NCI-H2081 treated with DMSO at 0.1 percent for 48 hours (cell line): ENCODE results near the gene UBE2E3.
"Not testable (repeated sequence)": the region's sequence is repeated elsewhere in the genome, so short reads cannot be mapped to it uniquely, and the experiment has no call there.

Experiments used
- DNase-seq: peaks from one replicate; lab custom pipeline; 2025; lab: John Stamatoyannopoulos, UW

The UBE2E3 gene

DNA sequence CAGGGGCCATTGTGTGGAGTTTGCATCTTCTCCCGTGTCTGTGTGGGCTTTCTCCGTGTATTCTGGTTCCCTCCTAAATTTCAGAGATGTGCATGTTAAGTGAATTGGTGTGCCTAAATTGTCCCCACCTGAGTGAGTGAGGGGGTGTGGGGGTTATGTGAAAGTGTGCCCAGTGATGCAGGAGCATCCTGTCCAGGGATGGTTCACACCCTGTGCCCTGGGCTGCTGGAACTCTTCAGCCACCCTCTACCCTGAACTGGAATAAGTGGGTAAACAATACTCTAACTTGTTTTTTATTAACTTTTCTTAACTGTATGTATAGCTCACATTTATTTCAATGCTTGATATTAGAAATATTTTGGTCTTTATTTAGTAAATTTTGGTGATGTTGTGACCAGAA lies 56.0 kb downstream of the UBE2E3 start:
- DNase-seq: no peak

GRCh38 chr2:181036848-181037603 lies 56.6 kb downstream of the UBE2E3 start:
- no peak for DNase-seq

DNA sequence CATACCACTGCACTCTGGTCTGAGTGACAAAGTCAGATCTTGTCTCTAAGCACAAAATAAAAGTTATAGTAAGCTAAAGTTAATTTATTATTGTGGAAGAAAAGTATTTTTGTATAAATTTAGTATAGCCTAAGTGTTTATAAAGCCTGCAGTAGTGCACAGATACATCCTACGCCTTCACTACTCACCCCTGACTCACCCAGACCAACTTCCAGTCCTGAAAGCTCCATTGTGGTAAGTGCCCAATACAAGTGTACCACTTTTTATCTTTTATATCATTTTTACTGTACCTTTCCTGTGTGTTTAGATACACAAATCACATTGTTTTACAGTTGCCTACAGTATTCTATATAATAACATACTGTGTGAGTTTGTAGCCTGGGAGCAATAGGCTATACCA lies 57.5 kb downstream of the UBE2E3 start:
- DNase-seq: no peak

- no peak for DNase-seq
These were observed 58.4 kb downstream of the UBE2E3 start for GRCh38 chr2:181038796-181039195.

DNA sequence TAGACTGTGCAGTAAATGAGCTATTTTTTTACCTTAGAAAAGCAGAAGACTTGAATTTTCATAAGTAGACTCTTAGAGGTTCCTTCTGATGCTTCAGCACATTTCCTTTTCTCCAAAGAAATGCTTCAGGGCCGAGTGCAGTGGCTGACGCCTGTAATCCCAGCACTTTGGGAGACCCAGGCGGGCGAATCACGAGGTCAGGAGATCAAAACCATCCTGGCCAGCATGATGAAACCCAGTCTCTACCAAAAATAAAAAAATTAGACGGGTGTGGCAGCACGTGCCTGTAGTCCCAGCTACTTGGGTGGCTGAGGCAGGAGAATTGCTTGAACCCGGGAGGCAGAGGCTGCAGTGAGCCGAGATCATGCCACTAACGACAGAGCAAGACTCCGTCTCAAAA lies 60.4 kb downstream of the UBE2E3 start:
- DNase-seq: not testable (repeated sequence)

DNA sequence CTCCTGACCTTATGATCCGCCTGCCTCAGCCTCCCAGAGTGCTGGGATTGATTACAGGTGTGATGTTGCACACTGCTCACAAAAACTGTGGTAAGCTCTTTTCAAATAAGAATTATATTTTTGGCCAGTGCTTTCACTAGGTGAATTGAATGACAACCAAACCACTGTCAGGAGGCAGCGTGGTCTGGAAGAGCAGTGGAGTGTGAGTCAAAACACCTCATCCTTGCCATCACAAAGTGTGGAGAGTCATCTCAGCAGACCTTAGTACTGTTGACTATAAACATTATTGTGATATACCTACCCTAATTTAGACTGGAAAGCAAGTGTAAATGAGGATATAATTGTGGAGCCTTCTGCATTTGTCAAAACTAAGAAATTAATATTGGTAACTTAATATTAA lies 61.3 kb downstream of the UBE2E3 start:
- no peak for DNase-seq

DNA sequence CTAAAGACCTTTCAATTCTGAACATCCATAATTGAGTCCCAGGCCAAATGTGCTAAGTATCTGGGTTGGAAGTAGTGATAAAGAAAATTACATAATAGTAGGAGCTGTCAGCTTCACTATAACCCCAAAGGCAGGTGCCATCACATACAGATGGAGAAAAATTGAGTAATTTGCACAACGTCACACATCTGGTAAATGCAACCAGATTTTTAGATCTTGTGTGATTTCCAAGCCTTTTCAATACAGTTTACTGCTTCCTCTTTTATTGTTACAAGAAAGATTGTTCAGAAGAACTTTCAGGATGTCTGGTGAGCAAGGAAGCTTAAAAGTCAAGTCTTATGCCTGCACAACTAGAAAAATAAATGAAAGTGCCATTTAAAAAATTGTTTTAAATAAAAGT lies 62.3 kb downstream of the UBE2E3 start:
- no peak for DNase-seq

GRCh38 chr2:181046833-181047232 lies 66.4 kb downstream of the UBE2E3 start:
- DNase-seq: no peak

GRCh38 chr2:181047829-181048228 lies 67.4 kb downstream of the UBE2E3 start:
- DNase-seq: no peak

DNA sequence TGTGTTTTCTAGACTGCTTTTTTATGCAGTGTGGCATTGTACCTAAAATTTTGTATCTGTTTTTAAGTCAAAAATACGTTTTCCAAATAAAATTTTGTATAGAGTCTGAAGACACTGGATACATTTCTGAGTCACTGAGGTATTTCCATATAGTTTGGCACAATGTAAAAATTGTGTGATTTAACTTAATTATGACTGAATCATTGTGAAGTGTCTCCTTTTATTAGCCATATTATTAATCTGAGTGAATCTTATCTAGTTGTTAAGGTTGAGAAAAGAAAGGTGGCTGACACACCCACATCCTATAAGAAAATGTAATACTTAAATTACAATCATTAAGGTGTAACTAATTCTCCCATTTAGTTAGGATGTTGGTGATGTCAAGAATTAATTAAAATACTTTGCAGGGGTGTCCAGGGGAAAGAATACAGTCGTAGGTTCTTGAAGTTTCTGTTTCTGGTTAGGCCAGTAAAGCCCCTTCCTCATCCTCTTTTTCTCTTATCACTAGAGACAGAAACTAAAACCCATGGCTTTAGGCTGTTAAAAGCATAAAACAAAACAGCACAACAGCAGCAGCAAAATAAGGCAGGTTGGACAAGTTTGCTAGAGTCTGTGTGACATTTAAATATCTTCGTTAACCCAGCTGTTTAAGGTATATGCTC lies 71.6 kb downstream of the UBE2E3 start:
- DNase-seq: no peak

DNA sequence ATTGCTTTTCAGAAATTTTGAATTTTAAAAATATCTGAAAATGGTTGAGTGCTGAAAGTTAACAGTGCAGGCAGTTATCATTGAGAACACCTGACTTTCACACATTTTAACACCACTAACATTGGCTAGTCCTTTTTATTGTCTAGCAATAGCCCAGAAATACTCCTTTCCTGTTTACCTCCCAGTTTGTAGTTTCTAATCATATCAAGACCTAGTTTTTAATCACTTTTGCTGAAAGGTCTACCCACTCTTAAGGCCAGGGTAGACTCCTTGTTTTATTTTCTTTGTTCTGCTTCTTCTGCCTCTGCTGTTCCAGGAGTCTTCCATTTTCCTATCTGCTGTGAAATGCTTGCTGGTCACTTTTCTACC lies 72.1 kb downstream of the UBE2E3 start:
- no peak for DNase-seq

DNA sequence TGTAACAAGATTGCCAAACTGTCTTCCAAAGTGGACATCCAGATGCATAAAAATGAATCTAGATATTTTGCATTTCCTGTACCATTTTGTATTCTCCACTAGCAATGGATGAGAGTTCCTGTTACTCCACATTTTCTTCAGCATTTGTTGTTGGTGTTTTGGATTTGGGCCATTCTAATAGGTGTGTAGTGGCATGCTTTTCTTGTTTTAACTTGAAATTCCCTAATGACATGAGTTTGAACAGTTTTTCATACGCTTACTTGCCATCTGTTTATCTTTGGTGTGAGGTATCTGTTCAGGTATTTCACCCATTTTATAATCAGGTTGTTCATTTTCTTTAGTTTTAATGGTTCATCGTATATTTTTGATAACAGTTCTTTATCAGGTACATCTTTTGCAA lies 73.9 kb downstream of the UBE2E3 start:
- DNase-seq: no peak

DNA sequence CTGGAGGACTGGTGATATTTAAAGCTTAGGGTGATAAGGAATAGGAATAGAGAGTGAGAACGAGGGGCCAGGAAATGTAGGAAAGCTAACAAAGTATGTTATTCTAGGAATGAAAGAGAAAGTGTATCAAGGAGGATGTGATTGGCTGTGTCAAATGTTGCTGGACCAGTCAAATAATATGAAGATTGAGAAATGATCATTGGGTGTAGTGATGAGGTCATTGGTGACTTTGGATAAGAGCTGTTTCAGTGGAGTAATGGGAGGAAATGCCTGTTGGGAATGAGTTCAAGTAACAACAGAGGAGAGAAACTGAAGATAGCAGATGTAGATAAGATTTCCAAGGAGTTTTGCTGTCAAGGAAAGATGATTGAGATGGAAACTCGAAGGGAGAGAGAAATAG lies 74.4 kb downstream of the UBE2E3 start:
- DNase-seq: no peak

DNA sequence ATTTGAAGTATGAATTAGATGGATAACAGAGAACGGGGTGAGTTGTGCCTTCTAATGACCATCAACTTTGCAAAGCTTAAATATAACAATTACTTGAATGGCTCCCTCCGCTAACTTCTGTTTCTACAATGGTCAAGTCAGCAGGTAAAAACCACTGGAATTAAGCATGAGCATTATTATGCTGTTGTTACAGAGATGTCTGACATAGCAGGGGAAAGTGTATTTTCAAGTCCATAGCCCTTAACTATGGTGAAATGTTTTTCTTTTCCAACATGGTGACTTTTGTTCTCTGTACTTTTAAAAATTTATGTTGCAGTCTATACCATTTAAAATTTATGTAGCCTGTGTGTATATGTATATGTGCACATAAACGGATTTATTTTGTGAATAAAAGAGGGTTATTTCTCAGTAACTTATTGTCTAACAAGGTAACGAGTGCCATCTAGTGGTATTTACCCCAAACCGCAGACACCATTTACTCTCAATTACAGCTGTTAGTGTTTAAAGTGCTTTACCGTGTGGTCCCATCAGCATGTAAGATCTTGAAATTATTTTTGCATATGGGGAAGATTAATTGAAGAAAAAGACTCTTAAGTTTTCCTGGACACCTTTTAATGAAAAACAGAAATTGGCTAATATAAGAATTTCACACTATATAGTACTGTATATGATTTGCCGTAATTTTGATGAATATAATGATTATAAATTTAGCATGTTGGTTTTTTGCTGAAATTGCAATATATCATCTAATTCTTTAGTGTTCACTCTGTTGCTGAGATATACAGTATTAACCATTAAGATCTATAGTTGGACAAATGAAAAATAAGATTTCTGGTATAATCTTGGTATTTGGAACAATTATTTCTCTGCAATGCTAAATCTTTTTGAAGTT lies 78.2 kb downstream of the UBE2E3 start:
- DNase-seq: no peak

- no peak for DNase-seq
These were observed 83.3 kb downstream of the UBE2E3 start for GRCh38 chr2:181063696-181064095.

DNA sequence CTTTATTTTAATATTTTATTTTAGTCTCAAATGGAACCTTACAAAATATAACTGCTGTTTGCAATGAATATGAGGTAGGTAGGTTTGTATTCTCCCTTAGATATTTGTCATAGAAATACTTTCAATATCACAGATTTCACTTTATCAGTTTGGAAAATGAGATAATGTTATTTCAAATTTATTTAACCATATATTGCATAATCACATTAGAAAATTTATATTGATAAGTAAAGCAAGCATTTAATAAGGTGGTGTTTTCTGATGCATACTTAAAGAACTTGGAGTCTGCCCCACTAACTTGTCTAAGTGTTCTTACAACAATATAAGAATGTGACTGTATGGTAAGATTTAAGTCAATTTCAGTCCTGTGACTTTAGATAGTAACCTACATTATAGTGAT lies 85.1 kb downstream of the UBE2E3 start:
- no peak for DNase-seq

DNA sequence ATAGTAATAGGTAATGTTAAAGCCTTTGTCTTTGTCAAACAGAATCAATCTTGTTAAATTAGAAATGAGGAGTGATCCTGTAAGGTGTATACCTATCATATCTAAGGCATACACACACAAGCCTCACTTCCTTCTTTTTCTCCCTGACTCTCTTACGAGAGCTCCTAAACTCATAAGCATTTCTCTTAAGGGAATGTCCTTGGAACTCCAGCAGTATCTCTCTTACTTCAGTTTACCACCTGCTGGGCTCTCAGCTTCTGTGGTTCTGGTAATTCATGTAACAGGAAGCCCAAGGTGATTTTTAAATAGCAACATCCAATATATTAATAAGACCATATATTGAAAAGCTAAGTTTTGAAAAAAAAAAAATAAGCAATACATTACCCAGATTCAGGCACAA lies 85.9 kb downstream of the UBE2E3 start:
- DNase-seq: no peak

DNA sequence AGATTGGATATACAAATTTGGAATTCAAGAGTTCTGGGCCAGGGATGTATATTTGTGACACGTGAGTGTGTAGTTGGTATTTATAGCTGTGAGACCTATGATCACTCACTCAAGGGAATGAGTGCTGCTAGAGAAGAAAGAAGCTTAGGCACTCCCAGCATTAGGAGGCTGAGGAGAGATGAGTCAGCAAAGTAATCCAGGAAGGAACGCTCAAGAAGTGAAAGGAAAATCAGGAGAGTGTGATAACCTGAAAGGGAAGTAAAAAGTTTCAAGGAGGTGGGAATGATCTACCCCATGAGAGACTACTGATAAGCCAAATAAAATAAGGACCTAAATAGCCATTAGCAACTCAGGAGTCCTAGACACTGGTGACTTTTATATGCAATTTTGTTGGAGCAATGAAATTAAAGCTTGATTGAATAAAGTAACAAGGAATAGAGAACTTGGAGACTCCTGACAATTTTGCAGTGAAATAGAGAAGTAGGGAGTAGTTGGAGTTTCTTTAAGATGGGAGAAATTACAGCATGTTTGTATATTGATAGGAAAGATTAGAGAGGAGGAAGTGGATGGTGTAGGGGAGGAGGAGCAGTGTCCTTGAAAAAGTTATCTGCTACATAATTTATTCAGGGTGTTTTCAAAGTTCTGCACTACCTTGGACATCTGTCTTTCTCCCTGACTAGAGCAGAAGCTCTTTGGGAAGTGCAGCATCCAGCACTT lies 89.9 kb downstream of the UBE2E3 start:
- DNase-seq: no peak

GRCh38 chr2:181070836-181071200 lies 90.4 kb downstream of the UBE2E3 start:
- DNase-seq: no peak

GRCh38 chr2:181072486-181073235 lies 92.3 kb downstream of the UBE2E3 start:
- no peak for DNase-seq

DNA sequence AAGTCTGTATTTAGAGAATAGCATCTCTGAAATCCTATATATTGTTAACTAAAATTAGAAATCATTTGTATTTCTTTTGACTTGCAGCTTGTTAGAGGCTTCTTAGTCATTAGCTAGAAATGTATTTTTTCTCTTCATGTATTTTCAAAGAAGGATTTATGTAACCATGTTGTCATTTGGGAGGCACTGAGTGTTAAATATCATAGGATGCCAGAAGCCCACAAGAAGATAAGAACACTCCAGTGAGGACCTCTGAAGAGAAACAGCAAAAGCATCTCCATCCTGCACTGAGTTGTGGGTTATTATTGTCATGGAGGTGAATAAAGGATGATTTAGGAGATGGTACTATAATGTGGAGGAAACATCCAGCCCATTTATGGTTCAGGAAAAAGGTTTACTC lies 93.5 kb downstream of the UBE2E3 start:
- DNase-seq: no peak

- no peak for DNase-seq
These were observed 94.1 kb downstream of the UBE2E3 start for GRCh38 chr2:181074457-181074856.
